ENCODE data around the gene HTR3A.

The HTR3A gene

GRCh38 chr11:114025329-114025907 is 50.5 kb downstream of the HTR3A start:
- DNase-seq, result no peak

GRCh38 chr11:114026355-114026754 is 51.4 kb downstream of the HTR3A start:
- DNase-seq, result no peak

- no peak for DNase-seq
Observed at GRCh38 chr11:114027391-114027790, 52.5 kb downstream of the HTR3A start.

GRCh38 chr11:114027926-114028325 is 53.0 kb downstream of the HTR3A start:
- no peak for DNase-seq

- DNase-seq, result no peak
Observed at GRCh38 chr11:114031246-114031966, 56.5 kb downstream of the HTR3A start.

- DNase-seq, result no peak
Observed at GRCh38 chr11:114031967-114032320, 57.0 kb downstream of the HTR3A start.

- DNase-seq, result no peak
Observed at GRCh38 chr11:114033066-114033465, 58.2 kb downstream of the HTR3A start.

GRCh38 chr11:114033572-114033971 is 58.7 kb downstream of the HTR3A start:
- DNase-seq, result no peak

GRCh38 chr11:114034956-114035355 is 60.0 kb downstream of the HTR3A start:
- no peak for DNase-seq

- peak in 2 of 4 experiments; percentile 29 for DNase-seq
Observed at GRCh38 chr11:114036147-114036811, 61.4 kb downstream of the HTR3A start.

GRCh38 chr11:114036958-114037357 is 62.0 kb downstream of the HTR3A start:
- no peak for DNase-seq

GRCh38 chr11:114039551-114039950 is 64.6 kb downstream of the HTR3A start:
- no peak for DNase-seq

Measured in activated CD4-positive, CD25-positive, alpha-beta regulatory T cell (primary cell).